Thyroid gland (tissue), 4 donors: Measurements from ENCODE around the gene ZNF534.

Experiments
- CTCF ChIP-seq, 6 experiments: fragments of 200-600 bp in 3 of 6; fragments of 450-650 bp in 3 of 6; sonication (generic) in 3 of 6; IDR thresholded peaks; one replicate each; pipeline ENCODE4 v1.5.1; 2016 to 2019; ENCODE audit warnings: antibody characterized with exemption in 6 of 6, mild to moderate bottlenecking in 2 of 6, inconsistent platforms in 1 of 6, moderate library complexity in 1 of 6
- POLR2A ChIP-seq, 2 donors: fragments of 450-650 bp; IDR thresholded peaks; one replicate each; pipeline ENCODE4 v1.6.1; 2017; ENCODE audit warnings: antibody characterized with exemption in 2 of 2, mild to moderate bottlenecking in 2 of 2, moderate library complexity in 1 of 2

- TF ChIP-seq CTCF (IDR thresholded peaks at IDR 0.05), result no peak
- TF ChIP-seq POLR2A (IDR thresholded peaks at IDR 0.05), result no peak
Observed at GRCh38 chr19:52428937-52429336, at the start of gene ZNF534.
